Fibroblast of the aortic adventitia (primary cell): Measurements from ENCODE around the gene RXRA. TPM values are rescaled to one million over a fixed set of nuclear protein-coding genes. Genes with fewer than 3 reads are reported as not detected.

Experiments
- DNase-seq: peaks from one replicate; pipeline ENCODE4 v3.0.0-alpha.2; 2010; ENCODE audit warnings: low read depth
- H3K4me3 ChIP-seq: 2 replicates; pipeline ENCODE4 v1.5.1; 2011; ENCODE audit warnings: low read depth, mild to moderate bottlenecking, control low read depth, low read length, moderate library complexity
- CTCF ChIP-seq: IDR thresholded peaks from 2 replicates; pipeline ENCODE4 v1.5.1; 2011; ENCODE audit warnings: mild to moderate bottlenecking, low read length, control low read depth, inconsistent platforms; ENCODE audit not compliant: insufficient read depth
- total RNA-seq: library from RNA; depleted of rRNA; stranded (reverse); fragments of >200 nt; gene quantifications from 2 replicates; pipeline ENCODE4 v1.2.3, GENCODE V29; 2012; ENCODE audit warnings: low replicate concordance

The RXRA gene
- total RNA-seq = 20.9 and 26.8 TPM in 2 replicates

GRCh38 chr9:134325813-134326723 lies at the start of gene RXRA:
Gene RXRA, plus strand, starts transcription at chr9:134326455. Its CDS starts 177 bp downstream, at chr9:134326632.
- peak; percentile 32 for TF ChIP-seq CTCF
- DNase-seq = peak; percentile 81

GRCh38 chr9:134278286-134278685 lies 48.0 kb upstream of the RXRA start:
- TF ChIP-seq CTCF = no peak
- H3K4me3 ChIP-seq = no peak overlapping the region
- no peak for DNase-seq

More at GRCh38 chr9:134325813-134326723, at the start of gene RXRA:
- peak within 1 kb of the TSS; percentile 76 for H3K4me3 ChIP-seq

GRCh38 chr9:134278974-134279640 lies 47.1 kb upstream of the RXRA start:
- DNase-seq = no peak
- no peak overlapping the region for H3K4me3 ChIP-seq
- TF ChIP-seq CTCF = no peak

GRCh38 chr9:134282138-134282650 lies 44.1 kb upstream of the RXRA start:
- no peak for DNase-seq
- no peak for TF ChIP-seq CTCF
- no peak overlapping the region for H3K4me3 ChIP-seq

GRCh38 chr9:134283111-134283515 lies 43.1 kb upstream of the RXRA start:
- no peak overlapping the region for H3K4me3 ChIP-seq
- TF ChIP-seq CTCF = no peak
- peak; percentile 92 for DNase-seq

- no peak overlapping the region for H3K4me3 ChIP-seq
- no peak for DNase-seq
Observed at GRCh38 chr9:134283692-134284265, 42.5 kb upstream of the RXRA start.

More at GRCh38 chr9:134283692-134284265, 42.5 kb upstream of the RXRA start:
- no peak for TF ChIP-seq CTCF
